Astrocyte of the cerebellum (primary cell): ENCODE data around the gene GPATCH4.
"Not testable (repeated sequence)": the region's sequence is repeated elsewhere in the genome, so short reads cannot be mapped to it uniquely, and the experiment has no call there.

Source experiments
- DNase-seq: peaks from one replicate; pipeline ENCODE4 v3.0.0-alpha.2; 2011; ENCODE audit warnings: low read depth
- H3K4me3 ChIP-seq: 2 replicates; pipeline ENCODE4 v1.5.1; 2011; ENCODE audit warnings: mild to moderate bottlenecking, low read depth, low read length, moderate library complexity
- CTCF ChIP-seq: IDR thresholded peaks from 2 replicates; pipeline ENCODE4 v1.5.1; 2012; ENCODE audit warnings: low read length, low read depth, moderate library complexity, mild to moderate bottlenecking; ENCODE audit errors: missing control alignments
- in situ Hi-C: cut with HindIII; loops from 2 replicates; pipeline ENCODE4 v1.10.0; 2017; ENCODE audit warnings: low sequenced_read_pairs

The GPATCH4 gene

GRCh38 chr1:156622581-156623297 is 21.5 kb upstream of the GPATCH4 start:
- in situ Hi-C loops: no loop called here
- DNase-seq: no peak
- no peak for TF ChIP-seq CTCF
- H3K4me3 ChIP-seq: no peak overlapping the region

GRCh38 chr1:156619582-156619955 is 18.3 kb upstream of the GPATCH4 start:
- in situ Hi-C loops: no loop called here

GRCh38 chr1:156618853-156619581 is 17.7 kb upstream of the GPATCH4 start, which contains the start of gene HAPLN2:
HAPLN2 (plus strand) TSS chr1:156619415; CDS start chr1:156623491, 4,076 bp downstream.
- no peak for DNase-seq
- in situ Hi-C loops: no loop called here
- TF ChIP-seq CTCF: peak; percentile 52
- H3K4me3 ChIP-seq: no peak within 1 kb of the TSS

More at GRCh38 chr1:156619582-156619955, 18.3 kb upstream of the GPATCH4 start:
- DNase-seq: no peak
- TF ChIP-seq CTCF: no peak
- H3K4me3 ChIP-seq: no peak overlapping the region

- H3K4me3 ChIP-seq: no peak overlapping the region
- no peak for DNase-seq
- TF ChIP-seq CTCF: peak; percentile 9
- in situ Hi-C loops: no loop called here
These were observed 15.2 kb upstream of the GPATCH4 start for GRCh38 chr1:156616463-156616862.

GRCh38 chr1:156615946-156616345 is 14.7 kb upstream of the GPATCH4 start:
- TF ChIP-seq CTCF: no peak
- in situ Hi-C loops: no loop called here
- no peak for DNase-seq
- no peak overlapping the region for H3K4me3 ChIP-seq

GRCh38 chr1:156612666-156613065 is 11.4 kb upstream of the GPATCH4 start:
- in situ Hi-C loops: no loop called here
- H3K4me3 ChIP-seq: no peak overlapping the region
- DNase-seq: no peak
- no peak for TF ChIP-seq CTCF

GRCh38 chr1:156610072-156610471 is 8.8 kb upstream of the GPATCH4 start:
- H3K4me3 ChIP-seq, in situ Hi-C loops, DNase-seq: not testable (repeated sequence)
